ENCODE results near the gene PARD6G. TPM values are rescaled to one million over a fixed set of nuclear protein-coding genes. Genes with fewer than 3 reads are reported as not detected.
"Not testable (repeated sequence)": the region's sequence is repeated elsewhere in the genome, so short reads cannot be mapped to it uniquely, and the experiment has no call there.

The PARD6G gene
- total and polyA plus RNA-seq, 8 donors: 0.42 to 2.2 (median 1.2) TPM

DNA sequence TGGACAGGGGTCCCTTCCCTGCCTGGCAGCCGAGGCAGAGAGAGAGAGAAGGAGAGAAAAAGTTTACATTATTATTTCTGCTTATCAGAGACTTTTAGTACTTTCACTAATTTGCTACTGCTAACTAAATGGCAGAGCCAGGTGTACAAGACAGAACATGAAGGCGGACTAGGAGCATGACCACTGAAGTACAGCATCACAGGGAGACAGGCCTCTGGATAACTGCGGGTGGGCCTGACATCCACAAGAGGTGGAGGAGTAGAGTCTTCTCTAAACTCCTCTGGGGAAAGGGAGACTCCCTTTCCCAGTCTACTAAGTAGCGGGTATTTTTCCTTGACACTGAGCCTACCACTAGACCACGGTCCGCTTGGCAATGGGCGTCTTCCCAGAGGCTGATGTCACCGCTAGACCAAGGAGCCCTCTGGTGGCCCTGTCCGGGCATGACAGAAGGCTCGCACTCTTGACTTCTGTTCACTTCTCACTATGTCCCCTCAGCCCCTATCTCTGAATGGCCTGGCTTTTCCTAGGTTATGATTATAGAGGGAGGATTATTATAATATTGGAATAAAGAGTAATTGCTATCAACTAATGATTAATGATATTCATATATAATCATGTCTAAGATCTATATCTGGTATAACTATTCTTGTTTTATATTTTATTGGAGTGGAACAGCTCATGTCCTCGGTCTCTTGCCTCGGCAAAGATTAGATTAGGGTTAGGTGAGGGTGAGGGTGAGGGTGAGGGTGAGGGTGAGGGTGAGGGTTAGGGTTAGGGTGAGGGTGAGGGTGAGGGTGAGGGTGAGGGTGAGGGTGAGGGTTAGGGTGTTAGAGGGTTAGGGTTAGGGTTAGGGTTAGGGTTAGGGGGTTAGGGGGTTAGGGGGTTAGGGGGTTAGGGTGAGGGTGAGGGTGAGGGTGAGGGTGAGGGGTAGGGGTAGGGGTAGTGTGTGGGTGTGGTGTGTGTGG, 10.5 kb upstream of the PARD6G start:
- H3K4me3 ChIP-seq; H3K36me3 ChIP-seq; intact Hi-C loops (cut with DNase I); H3K9me3 ChIP-seq; H3K27ac ChIP-seq; H3K27me3 ChIP-seq; FAIRE-seq; H3K4me1 ChIP-seq: not testable (repeated sequence)
- WGBS, 2 donors: 39 to 44% methylated on average over 12 of the region's 12 CpGs
- ATAC-seq (peak; percentile 22 to 78 (median 70)), DNase-seq (peak; percentile 59 to 87 (median 81))
- TF ChIP-seq, protein P1, sequence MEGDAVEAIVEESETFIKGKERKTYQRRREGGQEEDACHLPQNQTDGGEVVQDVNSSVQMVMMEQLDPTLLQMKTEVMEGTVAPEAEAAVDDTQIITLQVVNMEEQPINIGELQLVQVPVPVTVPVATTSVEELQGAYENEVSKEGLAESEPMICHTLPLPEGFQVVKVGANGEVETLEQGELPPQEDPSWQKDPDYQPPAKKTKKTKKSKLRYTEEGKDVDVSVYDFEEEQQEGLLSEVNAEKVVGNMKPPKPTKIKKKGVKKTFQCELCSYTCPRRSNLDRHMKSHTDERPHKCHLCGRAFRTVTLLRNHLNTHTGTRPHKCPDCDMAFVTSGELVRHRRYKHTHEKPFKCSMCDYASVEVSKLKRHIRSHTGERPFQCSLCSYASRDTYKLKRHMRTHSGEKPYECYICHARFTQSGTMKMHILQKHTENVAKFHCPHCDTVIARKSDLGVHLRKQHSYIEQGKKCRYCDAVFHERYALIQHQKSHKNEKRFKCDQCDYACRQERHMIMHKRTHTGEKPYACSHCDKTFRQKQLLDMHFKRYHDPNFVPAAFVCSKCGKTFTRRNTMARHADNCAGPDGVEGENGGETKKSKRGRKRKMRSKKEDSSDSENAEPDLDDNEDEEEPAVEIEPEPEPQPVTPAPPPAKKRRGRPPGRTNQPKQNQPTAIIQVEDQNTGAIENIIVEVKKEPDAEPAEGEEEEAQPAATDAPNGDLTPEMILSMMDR (IDR thresholded peaks at IDR 0.05): peak; percentile 62 to 79 (median 76)

DNA sequence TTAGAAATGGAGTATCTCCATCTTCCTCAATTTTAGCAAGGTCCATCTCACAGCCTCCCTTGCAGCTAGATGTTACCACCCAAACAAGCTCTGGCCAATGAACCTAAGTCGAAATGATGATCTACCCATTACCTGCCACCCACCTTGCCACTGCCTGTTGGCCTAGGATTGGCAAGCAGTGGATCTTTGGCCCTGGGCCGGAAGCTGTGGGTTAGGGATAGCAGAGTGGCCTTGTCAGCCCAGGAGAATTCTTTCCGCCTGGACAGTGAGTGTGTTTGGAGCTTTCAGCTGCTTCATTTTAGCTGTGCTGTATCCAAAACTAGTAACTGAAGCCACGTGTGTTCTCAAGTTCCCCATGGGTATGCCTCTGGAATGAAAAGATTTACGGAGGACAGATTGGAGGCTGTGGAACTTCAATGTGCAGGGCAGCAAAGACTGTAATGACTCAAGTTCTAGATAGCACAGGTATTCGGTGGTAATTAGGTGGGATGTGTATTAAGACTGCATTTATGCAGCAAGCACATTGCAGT, 7.7 kb upstream of the PARD6G start:
- FAIRE-seq: no peak
- TF ChIP-seq, protein P1 (IDR thresholded peaks at IDR 0.05): no peak
- H3K9me3 ChIP-seq: no peaks in the 10 kb centered on the region
- no peak overlapping the region for H3K27ac ChIP-seq
- no peak overlapping the region for H3K4me3 ChIP-seq
- H3K4me1 ChIP-seq: no peaks in the 10 kb centered on the region
- intact Hi-C loops (cut with DNase I): no loop called here
- peak in 1 of 6 donors; percentile 2 for DNase-seq
- no peaks in the 10 kb centered on the region for H3K27me3 ChIP-seq
- ATAC-seq: no peak
- WGBS, 2 donors: 64 to 67% methylated on average over 6 of the region's 6 CpGs
- H3K36me3 ChIP-seq: no peaks in the 10 kb centered on the region

DNA sequence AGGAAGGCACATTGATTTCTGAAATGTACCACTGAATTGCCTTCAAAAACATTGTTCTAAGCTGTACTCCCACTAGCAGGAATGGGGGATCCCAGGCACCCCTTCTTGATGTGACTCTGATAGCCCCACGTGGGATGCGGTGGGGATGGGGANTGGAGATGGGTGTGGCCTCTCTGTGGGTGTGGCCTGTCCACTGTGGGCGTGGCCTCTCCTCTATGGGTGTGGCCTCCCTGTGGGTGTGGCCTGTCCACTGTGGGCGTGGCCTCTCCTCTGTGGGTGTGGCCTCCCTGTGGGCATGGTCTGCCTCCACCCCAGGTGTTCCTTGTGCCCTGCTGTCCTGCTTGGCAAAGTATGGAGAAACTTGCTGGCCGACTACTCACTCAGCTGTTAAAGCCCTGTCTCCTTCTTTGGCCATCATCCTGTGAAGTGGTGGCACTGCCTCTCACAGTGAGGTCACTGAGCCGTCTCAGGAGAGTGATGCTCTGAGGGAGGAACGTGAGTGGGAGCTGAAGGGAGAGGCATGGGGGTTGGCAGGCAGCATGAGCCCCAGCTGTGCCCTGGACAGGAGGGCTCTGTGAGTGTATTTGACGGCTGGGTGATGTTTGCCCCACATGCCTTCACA, 6.7 kb upstream of the PARD6G start:
- no peak overlapping the region for H3K27ac ChIP-seq
- TF ChIP-seq, protein P1 (IDR thresholded peaks at IDR 0.05): no peak
- DNase-seq: peak in 1 of 6 donors; percentile 25
- no peaks in the 10 kb centered on the region for H3K9me3 ChIP-seq
- FAIRE-seq: no peak
- peak in 2 of 4 donors; percentile 41 to 70 for ATAC-seq
- no peak overlapping the region for H3K4me3 ChIP-seq
- intact Hi-C loops (cut with DNase I): no loop called here
- no peaks in the 10 kb centered on the region for H3K27me3 ChIP-seq
- no peaks in the 10 kb centered on the region for H3K36me3 ChIP-seq
- H3K4me1 ChIP-seq: no peaks in the 10 kb centered on the region
- WGBS, 2 donors: 51 to 61% methylated on average over 8 of the region's 8 CpGs

DNA sequence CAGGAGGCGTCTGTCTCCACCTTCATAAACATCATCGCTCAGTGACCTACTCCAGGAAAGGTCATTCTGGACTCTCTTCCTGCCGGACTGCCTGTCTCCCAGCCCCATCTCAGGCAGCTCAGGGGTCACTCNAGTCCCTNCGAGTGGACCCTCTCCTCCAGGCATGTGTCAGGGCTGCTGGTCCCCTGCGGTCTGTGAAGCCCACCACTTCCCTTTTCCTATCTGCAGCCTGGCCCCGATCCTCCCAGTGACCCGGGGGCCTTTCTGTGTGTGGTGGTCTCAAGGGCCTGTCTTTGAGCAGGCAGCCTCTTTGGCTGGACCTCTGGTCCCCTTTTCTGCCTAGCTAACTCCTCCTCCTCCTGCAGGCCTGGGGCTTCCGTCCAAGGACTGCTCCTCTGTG, 5.9 kb upstream of the PARD6G start:
- FAIRE-seq (no peak), ATAC-seq (no peak), DNase-seq (peak in 1 of 6 donors; percentile 5)
- no peak overlapping the region for H3K4me3 ChIP-seq
- H3K36me3 ChIP-seq: no peaks in the 10 kb centered on the region
- TF ChIP-seq, protein P1 (IDR thresholded peaks at IDR 0.05): no peak
- WGBS, 2 donors: 84 to 86% methylated on average over 7 of the region's 8 CpGs
- intact Hi-C loops (cut with DNase I): no loop called here
- no peaks in the 10 kb centered on the region for H3K27me3 ChIP-seq
- no peak overlapping the region for H3K27ac ChIP-seq
- no peaks in the 10 kb centered on the region for H3K9me3 ChIP-seq
- H3K4me1 ChIP-seq: no peaks in the 10 kb centered on the region

All from pancreas (tissue), 10 donors.